Fibroblast of villous mesenchyme (primary cell): ENCODE measurements around the gene DDI2. TPM values are rescaled to one million over a fixed set of nuclear protein-coding genes. Genes with fewer than 3 reads are reported as not detected.
"Not testable (repeated sequence)": the region's sequence is repeated elsewhere in the genome, so short reads cannot be mapped to it uniquely, and the experiment has no call there.

Experiments used
- DNase-seq: peaks from one replicate; pipeline ENCODE4 v3.0.0-alpha.2; 2010; ENCODE audit warnings: low read depth
- H3K4me3 ChIP-seq: 2 replicates; pipeline ENCODE4 v1.5.1; 2011; ENCODE audit warnings: low read depth, mild to moderate bottlenecking, low read length
- CTCF ChIP-seq: IDR thresholded peaks from 2 replicates; pipeline ENCODE4 v1.5.1; 2012; ENCODE audit warnings: low read depth, mild to moderate bottlenecking, low read length; ENCODE audit not compliant: insufficient read depth
- total RNA-seq: library from RNA; depleted of rRNA; stranded (reverse); fragments of >200 nt; gene quantifications from 2 replicates; pipeline ENCODE4 v1.2.3, GENCODE V29; 2012

DDI2 gene
- total RNA-seq, 1 donor: 15.5 TPM

- H3K4me3 ChIP-seq: no peak overlapping the region
- TF ChIP-seq CTCF: no peak
- no peak for DNase-seq
Measured at GRCh38 chr1:15592285-15592684, 25.0 kb upstream of the DDI2 start.

DNA sequence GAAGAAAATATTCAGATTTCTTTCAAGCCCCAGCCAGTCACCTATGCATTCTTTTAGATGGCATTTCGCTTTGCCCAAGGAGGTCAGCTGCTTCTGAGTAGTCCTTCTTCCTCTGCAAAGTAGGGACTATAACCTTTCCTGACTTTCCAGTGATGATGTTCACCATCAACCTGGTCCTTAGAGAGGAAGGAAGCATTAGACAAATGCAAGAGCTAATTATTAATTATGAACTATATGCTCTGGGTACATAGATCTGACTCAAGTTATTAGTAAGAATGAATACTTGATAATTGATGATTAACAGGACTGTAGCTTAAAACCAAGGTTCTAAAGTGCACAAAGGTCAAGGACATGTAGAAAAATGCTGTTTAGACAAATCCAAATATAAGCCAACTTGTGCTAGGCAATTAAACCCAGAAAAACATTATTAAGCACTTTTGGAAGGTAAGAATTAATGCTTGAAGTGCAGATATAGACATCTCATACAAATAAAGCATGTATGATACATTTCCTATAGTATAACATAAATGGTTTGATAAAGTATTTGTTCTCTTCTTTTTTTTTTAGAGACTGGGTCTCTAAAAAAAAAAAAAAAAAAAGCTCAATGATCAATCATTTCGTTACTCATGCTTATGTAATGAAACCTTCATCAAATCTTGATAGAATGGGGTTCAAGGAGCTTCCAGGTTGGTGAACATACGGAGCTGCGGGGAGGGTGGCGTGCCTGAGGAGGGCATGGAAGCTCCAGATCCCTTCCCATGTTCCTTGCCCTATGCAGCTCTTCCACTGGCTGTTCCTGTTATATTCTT, 21.2 kb upstream of the DDI2 start:
- H3K4me3 ChIP-seq: no peak overlapping the region
- no peak for DNase-seq
- no peak for TF ChIP-seq CTCF

GRCh38 chr1:15598436-15598835, 18.8 kb upstream of the DDI2 start:
- no peak for DNase-seq
- TF ChIP-seq CTCF: no peak
- no peak overlapping the region for H3K4me3 ChIP-seq

DNA sequence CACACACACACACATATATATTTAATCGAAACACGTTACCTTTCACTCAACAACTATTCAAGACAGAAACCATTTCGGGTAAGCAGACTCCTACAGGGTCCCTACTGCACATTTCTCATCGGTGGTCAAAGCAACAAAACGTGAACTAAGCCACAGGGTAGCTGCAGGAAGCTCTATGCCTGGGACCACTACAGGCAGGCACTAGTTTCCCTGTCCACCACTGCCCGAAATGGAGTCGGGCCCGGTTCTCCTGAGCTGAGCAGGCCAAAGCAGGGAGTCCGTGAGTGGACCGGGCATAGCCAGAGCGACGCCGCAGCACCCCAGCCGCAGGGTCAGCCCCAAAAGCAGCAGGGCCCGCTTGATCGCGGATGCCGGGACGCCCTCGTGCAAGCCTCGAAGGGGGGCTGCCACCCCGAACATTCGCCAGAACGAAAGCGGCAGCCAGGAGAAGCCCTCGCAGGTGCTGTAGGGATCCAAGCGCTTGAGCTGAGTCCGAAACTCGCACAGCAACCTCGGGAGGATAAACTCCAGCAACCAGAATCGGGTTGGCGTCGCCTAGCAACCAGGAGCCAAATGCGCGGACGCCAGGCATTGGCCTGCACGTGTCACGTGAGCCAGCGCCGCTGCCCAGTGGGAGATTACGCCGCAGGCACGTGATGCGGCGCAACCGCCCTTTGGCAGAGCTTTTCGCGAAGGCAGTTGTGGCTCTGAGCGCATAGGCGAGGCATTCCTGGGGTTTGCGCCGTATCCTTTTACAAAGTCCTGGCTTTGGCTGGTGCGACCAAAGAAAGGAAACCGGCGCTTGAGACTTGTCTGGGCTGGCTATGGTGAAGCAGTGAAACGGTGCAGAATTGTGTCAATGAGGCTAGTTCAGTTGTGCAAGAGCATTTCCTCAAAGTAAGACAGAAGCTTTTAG, 13.9 kb upstream of the DDI2 start:
- TF ChIP-seq CTCF: no peak

GRCh38 chr1:15603966-15604282, 13.3 kb upstream of the DDI2 start:
- H3K4me3 ChIP-seq: peak overlapping the region; percentile 91
- DNase-seq: not testable (repeated sequence)

More for the DNA sequence above, 13.9 kb upstream of the DDI2 start:
- peak; percentile 95 for DNase-seq
- peak overlapping the region; percentile 91 for H3K4me3 ChIP-seq

DNA sequence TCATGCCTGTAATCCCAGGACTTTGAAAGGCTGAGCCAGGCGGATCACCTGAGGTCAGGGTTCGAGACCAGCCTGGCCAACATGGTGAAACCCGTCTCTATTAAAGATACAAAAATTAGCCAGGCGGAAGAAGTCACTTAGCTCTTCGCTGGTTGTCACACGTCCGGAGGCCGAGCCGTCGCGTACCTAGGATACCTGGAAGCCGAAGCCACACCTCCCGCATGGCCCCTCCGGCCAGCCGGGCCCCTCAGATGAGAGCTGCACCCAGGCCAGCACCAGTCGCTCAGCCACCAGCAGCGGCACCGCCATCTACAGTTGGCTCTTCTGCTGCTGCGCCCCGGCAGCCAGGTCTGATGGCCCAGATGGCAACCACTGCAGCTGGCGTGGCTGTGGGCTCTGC, 12.9 kb upstream of the DDI2 start:
- DNase-seq, H3K4me3 ChIP-seq: not testable (repeated sequence)

DNA sequence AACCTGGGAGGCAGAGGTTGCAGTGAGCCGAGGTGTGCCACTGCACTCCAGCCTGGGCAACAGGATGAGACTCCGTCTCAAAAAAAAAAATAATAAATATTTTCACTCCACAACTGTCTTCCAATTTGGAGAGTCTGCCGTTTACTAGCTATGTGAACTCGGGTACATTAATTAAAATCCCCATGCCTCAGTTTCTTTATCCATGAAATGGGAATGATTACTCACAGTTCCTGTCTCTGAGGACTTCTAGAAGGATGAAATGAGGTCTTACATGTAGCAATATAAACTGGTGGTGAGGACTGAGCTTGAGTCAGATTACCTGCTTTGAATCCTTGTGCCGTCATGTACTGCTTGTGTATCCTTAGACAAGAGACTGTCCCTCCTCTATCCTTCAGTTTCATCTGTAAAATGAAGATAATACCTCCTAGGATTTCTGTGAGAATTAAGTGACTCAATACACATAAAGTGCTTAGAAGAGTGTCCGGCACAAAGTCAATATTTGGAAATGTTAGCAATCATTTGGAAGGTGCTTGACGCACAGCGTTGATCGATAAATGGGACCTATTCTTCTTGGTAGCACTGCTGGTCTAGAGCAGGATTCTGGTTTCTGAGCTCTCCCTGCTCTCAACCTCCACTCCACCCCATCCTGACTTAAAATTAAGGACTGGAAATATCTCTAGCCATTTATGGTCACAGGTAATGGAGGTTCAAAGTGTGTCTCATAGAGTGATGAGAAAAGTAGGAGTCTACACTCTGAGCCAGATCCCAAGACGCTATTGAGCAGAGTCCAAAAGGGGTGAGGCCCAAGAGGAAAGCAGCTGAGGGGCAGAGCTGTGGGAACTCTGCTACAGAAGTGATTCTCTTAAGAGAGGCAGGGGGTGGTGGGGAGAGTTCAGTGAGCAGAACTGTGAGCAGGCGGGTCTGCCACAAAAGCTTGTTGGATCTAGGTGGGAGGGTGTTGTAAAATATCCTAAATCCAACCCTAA, 11.6 kb upstream of the DDI2 start:
- H3K4me3 ChIP-seq: no peak overlapping the region
- no peak for DNase-seq
- TF ChIP-seq CTCF: no peak
